GM12864 (cell line): Measurements from ENCODE around the gene ZNF672.

Experiments used
- DNase-seq: peaks from one replicate; pipeline ENCODE4 v3.0.0-alpha.2; 2011; ENCODE audit warnings: low read depth
- H3K4me3 ChIP-seq: 2 replicates; pipeline ENCODE4 v1.5.1; 2011; ENCODE audit warnings: mild to moderate bottlenecking, low read depth, low read length, control low read depth
- TF ChIP-seq, protein P1 (sequence below): IDR thresholded peaks from 2 replicates; pipeline ENCODE4 v1.5.1; 2011; ENCODE audit warnings: low read depth, mild to moderate bottlenecking, moderate library complexity, low read length, control low read depth, inconsistent platforms; ENCODE audit errors: missing control alignments

Gene ZNF672

GRCh38 chr1:248850124-248850523 is 12.1 kb downstream of the ZNF672 start:
- TF ChIP-seq, protein P1, sequence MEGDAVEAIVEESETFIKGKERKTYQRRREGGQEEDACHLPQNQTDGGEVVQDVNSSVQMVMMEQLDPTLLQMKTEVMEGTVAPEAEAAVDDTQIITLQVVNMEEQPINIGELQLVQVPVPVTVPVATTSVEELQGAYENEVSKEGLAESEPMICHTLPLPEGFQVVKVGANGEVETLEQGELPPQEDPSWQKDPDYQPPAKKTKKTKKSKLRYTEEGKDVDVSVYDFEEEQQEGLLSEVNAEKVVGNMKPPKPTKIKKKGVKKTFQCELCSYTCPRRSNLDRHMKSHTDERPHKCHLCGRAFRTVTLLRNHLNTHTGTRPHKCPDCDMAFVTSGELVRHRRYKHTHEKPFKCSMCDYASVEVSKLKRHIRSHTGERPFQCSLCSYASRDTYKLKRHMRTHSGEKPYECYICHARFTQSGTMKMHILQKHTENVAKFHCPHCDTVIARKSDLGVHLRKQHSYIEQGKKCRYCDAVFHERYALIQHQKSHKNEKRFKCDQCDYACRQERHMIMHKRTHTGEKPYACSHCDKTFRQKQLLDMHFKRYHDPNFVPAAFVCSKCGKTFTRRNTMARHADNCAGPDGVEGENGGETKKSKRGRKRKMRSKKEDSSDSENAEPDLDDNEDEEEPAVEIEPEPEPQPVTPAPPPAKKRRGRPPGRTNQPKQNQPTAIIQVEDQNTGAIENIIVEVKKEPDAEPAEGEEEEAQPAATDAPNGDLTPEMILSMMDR = no peak
- no peak for DNase-seq
- H3K4me3 ChIP-seq = no peak overlapping the region

DNA sequence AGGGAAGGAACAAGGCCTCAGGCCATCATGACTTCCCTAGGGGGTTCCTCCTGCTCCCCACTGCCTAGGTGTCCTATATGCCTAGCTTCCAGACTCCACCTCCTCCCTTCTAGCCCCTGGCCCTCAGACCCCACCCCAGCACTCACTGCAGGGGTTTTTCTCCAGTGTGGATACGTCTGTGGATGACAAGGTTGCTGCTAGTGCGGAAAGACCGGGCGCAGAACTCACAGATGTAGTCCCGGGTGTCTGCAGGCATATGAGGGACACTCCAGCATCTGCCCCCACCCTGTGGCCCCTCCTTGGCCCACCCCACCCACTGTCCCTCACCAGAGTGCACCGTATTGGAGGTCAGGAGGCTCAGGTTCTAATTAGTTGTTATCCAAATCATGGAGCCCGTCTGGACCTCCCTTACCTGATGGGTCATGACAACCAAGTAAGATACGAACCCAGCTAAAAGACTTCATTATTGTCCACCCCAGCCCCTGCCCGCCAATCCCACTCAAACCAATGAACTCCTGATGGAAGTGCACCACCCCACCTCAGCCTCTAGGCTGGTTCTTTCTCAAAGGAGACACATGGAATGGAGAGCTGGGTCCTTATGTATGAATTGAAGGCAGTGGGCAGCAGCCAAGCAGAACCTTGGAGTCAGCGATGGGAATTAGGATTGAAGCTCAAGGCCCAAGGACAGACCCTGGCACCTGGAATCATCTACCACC is 12.7 kb downstream of the ZNF672 start:
- no peak for DNase-seq
- TF ChIP-seq, protein P1 = no peak
- no peak overlapping the region for H3K4me3 ChIP-seq

GRCh38 chr1:248851390-248851789 is 13.4 kb downstream of the ZNF672 start:
- no peak for DNase-seq
- no peak overlapping the region for H3K4me3 ChIP-seq
- TF ChIP-seq, protein P1 = no peak

- TF ChIP-seq, protein P1 = no peak
- H3K4me3 ChIP-seq = no peak overlapping the region
- no peak for DNase-seq
Measured at GRCh38 chr1:248852481-248853405, 14.7 kb downstream of the ZNF672 start.

GRCh38 chr1:248853663-248854375 is 15.8 kb downstream of the ZNF672 start:
- DNase-seq = no peak
- TF ChIP-seq, protein P1 = peak; percentile 14
- H3K4me3 ChIP-seq = no peak overlapping the region

DNA sequence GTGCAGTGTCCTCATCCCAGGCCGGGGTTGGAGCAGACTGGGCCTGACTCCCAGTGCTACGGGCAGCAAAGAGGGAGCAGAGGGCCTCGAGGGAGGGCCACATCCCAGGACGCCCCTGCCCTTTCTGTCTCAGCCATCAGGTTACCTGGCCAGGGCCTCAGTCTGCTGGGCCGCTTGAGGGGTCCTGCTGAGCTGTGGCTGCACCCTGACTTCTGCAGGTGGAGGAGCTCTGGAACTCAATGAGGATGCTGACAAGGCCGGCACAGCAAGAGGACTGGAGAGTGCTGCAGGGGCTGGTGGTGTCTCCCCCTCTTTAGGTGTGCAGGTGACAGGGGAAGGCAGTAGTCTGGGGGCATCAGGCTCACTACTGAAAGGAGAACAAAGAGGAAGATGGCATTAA is 17.6 kb downstream of the ZNF672 start:
- H3K4me3 ChIP-seq = no peak overlapping the region
- DNase-seq = no peak
- TF ChIP-seq, protein P1 = no peak
